ENCODE measurements around the gene GRIP1.

GRIP1 gene

DNA sequence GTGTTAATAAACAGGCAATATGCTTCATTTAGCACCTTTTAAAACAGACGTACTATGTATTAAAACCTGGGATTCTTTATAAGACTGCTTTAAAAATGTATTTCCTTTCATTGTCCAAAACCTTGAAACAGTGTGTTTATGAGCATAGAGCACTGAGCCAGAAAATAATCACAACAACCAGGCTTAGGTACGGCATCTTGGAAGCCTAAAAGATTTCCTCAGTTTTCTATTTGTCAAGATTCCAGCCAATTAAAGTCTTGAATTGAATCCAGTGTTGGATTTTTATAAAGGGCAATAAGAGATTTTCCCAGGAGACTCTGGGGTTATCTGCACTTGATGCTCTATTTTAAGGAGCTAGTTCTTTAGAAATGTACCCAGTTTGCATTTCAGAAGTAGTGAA lies 80.3 kb downstream of the GRIP1 start:
- no peak for DNase-seq (ENCODE audit: low read depth in 3 of 3)

DNA sequence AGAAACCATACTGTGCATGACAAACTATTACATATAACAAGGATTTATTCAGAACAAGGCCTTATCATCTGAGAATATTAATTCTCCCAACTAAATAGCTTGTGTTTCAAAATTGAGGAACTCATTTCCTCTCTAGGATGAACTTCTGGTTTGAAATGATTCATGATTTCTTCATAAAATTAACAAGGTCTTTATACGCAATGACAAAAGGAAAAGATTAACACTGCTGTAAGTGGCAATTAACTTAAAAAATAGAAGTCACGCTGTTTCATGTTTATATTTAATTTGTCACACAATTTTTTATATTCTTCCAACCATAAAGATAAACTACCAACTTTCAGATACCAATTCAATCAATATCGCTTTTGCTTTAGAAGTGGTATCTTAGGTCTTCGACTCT lies 80.8 kb downstream of the GRIP1 start:
- no peak for DNase-seq (ENCODE audit: low read depth in 3 of 3)

DNA sequence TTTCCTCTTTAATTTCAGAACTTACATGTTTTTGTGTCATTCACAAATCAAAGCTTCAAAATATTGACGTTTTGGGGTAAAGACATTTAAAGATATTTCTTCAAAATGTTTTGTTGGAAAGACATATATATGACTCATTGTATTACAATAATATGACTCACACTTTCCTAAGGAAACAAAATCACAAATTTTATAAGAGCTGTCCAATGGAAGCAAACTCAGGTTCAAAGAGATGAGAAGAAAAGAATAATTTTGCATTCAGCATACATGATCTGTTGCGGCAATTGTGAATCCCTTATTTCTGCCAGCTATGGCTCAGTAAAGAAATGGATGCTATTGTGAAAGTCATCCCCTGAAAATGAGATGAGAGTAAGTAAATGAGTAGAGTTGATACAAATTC lies 82.7 kb downstream of the GRIP1 start:
- DNase-seq (ENCODE audit: low read depth in 3 of 3) = no peak

DNA sequence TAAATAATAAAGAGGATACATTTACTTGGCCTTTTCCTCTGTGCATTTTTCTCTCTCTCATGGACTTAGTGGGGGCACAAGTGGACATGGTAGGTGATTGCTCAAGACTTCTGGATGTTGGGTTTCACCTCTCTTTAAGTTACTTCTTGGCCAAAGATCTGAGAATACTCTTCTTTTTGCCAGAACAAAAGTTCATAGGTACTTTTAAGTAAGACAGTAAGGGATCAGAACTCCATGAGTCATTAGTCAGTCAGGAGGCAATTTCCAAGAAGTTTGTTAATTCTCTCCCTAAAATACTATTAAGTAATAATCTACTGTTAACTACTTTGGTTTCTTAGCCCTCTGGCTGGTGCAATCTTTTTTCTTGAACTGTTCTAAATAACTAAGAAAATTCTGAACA lies 84.2 kb downstream of the GRIP1 start:
- DNase-seq (ENCODE audit: low read depth in 3 of 3) = no peak

DNA sequence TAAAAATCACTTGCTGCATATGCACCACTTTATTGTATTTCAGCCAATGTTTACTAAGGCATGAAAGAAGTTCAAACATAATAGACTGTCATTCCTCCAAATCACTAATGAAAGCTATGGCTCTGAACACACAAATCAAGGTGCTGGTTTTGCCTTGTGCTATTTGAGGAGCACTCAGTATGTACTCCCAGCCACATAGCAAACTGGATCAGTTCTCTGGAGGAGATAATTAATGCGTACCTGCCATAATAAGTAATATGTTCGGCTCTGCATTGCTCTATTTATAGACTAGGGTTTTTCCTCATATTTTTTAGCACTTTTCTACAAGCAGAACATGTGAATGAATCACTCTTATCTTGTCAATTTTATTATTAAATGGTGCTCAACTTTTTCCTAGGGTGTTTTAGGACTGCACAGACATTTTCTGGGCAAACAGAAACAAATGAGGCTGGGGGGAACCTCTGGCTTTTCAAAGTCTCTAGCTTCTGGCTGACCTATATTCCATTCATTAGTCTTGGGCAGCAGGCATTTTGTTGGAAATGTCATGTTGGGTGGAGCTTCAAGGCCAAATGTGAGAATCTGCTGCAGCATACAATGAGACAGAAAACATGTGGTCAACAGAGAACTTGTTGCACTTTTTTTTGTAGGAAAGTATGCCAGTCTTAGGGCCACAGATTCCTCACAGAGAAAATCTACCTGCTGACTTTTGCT lies 88.4 kb downstream of the GRIP1 start:
- no peak for DNase-seq (ENCODE audit: low read depth in 3 of 3)

DNA sequence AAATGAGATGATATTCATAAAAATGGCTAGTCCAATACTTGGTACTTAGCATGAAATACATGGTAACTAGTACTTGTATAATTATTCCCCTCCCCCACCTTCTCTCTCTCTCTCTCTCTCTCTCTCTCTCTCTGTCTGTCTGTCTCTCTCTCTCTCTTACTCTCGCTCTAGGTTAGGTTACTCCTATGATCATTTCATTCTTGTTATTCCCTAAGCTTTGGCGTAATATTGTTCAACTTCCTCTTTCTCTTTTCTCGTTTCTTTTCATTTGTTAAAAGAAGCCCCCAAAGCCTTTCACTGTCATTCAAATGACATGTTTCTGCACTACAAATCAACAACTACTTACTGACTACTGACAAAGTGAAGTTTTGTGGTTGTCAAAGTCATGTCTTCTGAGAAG lies 89.8 kb downstream of the GRIP1 start:
- no peak for DNase-seq (ENCODE audit: low read depth in 3 of 3)

DNA sequence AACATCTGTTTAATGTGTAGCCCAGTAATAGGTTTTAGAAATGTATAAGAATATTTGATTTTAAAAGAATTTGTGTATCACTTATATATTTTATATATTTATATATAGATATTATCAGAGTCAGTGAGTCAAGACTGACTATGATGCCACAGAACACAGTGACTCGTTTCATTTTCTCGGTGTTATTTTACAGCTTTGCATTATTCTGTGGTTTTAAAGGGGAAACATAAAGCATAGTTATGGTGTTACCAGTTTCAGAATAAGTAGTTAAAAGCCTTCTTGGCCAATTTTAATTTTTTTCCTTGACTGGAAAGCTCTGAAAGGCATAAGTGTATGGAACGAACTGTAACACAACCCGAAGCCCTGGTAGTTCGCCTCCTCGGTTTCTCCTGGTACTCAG lies 91.0 kb downstream of the GRIP1 start:
- no peak for DNase-seq (ENCODE audit: low read depth in 3 of 3)

DNA sequence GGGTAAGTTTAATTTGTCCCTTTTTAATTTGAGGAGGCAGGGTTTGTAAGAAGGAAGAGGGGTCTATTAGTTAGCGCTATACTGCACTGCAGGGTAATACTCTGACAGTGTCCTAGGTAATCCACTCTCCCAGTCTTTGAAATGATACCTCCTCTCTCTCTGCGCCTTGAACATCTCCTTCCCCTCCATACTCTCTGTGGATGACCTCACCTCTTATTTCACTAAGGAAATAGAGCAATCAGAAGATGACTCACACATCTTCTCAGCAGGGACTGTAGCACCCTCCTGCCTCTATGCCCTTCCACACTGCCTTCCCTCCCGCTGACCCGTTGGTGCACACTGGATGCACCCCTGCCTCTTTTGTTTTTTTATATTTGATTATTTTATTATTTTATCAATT lies 94.2 kb downstream of the GRIP1 start:
- no peak for DNase-seq (ENCODE audit: low read depth in 3 of 3)

DNA sequence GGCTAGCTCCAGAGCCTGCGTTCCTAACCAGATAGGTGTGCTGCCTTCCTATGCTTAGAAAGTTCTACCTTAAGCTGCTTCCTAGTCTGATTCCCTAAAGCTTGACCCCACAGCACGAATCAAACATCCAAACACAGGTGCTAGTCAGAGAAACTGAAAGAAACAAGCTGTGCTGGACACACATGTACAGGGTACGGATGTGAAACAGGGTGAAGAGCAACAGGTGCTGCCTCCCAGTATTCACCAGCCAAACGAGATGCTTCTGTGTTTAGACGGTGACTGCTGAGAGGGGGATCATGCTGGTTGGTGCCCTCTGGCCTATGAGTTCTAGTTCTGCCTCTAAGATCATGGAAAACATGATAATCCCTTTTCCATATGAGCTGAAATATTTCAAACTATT lies 105.3 kb downstream of the GRIP1 start:
- DNase-seq (ENCODE audit: low read depth in 3 of 3) = no peak

DNA sequence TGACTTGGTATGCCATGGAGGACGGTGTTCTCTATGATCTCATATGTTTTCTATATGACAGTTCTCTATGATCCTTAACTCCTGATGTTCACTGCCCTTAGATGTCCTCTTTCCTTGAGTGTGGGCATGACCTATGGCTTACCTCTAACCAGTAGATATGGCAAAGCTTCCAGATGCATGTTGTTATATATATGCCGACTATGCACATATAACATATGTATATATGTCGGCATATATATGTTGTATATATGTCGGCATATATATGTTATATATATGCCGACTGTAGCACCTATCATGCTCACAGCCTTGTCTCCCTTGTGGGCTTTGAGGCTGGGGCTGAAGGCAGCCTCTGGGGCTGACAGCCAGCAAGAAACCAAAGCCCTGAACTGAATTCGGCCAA lies 106.0 kb downstream of the GRIP1 start:
- no peak for DNase-seq (ENCODE audit: low read depth in 3 of 3)

DNA sequence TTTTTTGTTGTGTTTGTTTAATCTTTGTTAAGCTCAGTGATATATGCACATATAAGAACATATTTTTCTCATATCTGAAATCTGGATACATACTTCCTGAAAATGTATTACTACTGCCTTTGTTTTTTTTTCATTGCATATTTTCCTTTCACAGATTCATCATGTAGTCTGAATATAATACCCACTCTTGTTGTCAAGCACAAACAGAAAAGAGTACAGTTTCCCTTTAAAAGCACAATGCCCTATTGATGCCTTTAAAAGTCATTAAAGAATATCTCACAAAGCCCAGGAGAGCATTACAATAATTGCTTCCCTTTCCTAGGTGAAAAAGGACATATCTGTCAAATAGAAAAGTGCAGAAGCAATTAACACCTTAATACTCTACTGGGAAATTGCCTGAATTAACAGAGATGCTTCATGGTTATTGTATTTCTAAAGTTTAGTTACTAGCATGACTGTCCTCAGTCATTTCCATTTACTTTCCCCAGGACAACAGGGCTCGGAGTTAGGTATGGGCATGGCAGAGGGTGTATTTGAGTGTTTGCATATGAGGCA lies 107.4 kb downstream of the GRIP1 start:
- no peak for DNase-seq (ENCODE audit: low read depth in 3 of 3)

DNA sequence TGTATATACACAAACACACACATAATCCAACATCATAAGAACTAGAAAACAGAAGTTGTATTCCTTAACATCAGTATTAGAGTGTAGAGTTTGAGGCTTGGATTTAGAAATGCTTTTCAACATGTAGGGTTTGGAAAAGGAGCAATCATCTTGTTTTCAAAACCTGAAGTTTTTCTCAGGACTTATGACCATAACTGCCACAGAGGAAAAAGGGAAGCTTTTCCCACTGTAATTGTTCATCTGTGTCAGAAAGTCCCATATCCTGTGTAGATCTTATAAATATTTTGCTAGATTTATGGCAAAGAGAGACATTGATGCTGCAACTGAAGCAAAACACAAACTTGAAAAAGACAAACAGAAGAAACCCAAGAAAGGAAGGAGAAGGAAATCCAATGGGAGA lies 115.7 kb downstream of the GRIP1 start:
- no peak for DNase-seq (ENCODE audit: low read depth in 3 of 3)

DNA sequence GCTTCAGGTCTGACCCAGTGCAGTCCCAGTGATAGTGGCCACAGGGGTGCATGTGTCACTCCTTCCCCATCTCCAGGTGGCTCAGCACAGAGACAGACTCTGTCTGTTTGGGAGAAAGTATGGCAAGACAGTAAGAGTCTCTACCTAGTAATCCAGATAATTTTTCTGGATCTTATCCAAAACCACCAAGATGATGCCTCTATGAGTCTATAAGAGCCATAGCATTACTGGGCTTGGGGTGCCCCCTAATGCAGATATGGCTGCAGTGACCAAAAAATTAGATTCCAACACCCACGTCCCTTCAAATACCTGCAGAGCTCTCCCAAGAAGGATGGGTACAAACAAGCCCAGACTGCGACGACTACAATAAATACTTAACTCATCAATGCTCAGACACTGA lies 123.8 kb downstream of the GRIP1 start:
- no peak for DNase-seq (ENCODE audit: low read depth in 3 of 3)

DNA sequence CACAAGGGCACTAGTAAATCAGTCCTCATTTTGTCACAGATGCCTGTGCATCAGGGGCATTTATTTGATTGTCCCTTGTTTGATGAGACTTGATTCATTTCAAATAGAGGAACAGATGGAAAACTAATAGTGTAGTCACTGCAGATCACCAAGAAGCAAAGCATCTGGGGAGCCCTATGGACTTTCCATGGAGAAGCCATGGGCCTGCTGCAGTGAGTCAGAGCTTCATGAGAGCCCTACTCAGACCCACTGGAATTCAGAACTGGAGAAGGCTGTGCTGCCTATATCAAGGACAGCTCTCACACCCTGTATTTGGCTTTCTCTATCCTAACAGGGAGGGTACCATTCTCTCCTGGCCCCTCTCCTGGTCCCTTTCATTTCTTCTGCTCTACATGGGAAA lies 126.2 kb downstream of the GRIP1 start:
- no peak for DNase-seq (ENCODE audit: low read depth in 3 of 3)

DNA sequence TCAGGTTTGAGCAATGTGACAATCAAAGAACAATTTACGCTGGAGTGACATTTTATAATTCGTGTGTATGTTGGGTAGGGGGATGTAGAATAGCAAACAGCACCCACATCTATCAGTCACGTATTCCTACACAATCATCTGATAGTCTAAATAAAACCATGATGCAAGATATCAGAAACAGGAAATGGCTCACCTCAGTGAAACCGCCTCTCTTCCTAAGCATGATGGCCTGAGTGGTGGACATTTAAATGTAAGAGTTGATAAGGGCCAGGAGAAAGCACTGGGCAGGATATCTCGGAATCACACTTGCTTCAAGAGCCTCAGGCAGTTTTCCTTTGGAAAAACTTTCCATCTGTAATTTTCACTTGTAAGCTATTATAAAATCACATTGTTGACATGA lies 128.2 kb downstream of the GRIP1 start:
- DNase-seq (ENCODE audit: low read depth in 3 of 3) = no peak

DNA sequence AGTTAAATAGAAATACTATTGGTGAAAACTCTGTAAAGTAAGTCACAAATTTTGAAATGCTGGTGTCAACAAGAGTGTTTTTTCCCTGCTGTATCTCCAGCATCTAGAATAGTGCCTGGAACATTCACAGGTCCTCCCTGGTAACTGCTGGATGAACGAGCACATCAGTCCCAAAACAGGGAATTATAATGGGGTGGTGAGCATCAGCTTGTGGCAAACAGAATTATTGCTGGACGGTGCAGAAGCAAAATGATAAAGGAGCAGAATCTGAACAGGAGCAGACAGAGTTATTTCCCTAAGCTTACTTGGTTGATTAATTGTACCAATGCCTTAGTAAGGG lies 129.9 kb downstream of the GRIP1 start:
- DNase-seq (ENCODE audit: low read depth in 3 of 3) = no peak

DNA sequence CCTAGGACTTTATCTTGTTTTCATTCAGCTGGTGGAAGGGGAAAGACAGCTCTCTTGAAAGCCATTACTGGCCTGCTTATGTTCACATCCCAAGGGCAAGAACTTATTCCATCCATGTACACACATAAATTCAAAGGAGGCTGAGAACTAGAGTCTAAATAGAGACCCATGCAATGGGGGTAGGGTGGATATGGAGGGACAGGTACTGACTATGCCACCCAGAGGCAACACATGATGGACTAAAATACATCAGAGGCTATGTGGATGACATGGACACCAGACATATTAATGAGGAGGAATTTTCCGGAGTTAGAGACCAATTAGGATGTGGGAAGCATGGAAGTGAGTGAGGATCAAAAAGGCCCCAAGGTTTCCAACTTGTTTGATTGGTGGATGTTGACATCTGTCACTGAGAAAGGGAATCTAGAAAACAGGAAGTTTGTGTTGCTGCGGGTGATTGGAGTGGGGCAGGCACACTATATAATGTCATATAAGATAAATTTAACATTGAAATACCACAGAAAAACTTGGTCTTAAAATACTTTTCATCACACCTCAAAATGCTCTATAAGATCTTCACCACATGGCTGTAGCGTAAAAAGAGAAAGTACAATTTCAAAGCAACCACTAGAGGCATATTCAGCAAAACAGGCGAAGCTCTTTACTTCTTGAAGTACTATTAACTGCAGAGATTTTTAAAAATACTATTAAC lies 130.4 kb downstream of the GRIP1 start:
- no peak for DNase-seq (ENCODE audit: low read depth in 3 of 3)

DNA sequence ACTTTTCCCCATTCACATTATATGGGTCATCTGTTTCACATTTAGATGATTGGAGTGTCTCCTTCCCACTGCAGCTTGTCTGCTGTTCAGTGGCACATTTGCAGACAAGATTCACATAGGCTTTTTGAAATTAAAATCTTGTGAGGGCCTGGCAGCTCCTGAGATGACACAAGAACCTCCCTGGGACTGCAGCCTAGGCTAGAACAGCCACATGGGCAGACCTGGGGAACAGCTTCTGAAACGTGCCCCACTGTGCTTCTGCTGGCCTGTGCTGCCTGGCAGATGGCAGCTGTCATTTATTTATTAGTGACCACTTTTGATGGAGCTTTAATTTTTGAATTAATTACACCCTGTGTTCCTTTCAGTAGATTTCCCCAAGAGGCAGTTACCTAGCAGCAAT lies 137.4 kb downstream of the GRIP1 start:
- DNase-seq (ENCODE audit: low read depth in 3 of 3) = no peak

DNA sequence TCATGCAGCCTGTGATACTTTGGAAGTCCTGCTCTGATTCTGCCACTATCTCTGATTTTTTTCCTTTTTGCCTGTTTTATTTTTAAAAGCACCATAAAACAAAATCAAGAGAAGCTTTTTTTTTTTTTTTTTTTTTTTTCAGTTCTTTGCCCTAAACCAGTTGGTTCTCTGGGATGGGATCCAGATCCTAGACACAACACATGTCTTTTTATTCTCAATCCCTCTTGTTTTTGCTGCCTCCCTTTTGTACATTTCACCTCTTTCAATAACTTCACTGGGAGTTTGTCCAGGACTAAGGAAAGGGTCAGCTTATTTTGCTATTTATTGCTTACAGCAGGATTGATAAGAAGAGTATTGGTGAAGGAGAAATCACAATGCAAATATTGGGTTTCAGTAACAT lies 139.4 kb downstream of the GRIP1 start:
- DNase-seq (ENCODE audit: low read depth in 3 of 3) = no peak

DNA sequence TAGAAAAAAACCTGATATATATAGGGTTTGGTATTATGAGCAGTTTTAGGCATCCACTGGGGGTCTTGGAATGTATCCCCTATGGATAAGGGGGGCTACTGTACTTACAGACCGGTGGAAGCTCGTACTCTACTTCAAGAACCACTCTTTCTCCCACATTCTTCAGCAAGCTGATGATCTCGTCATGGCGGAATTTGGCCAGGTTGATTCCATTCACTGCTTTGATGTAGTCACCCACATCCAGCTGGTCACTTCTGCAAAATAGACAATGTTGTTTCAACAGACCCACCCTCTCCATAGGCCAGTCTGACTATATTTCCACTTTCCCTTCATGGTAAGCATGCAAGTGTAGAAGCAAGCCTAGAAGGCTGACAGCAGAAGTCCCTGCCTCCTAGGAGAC lies 139.9 kb downstream of the GRIP1 start:
- DNase-seq (ENCODE audit: low read depth in 3 of 3) = no peak

DNA sequence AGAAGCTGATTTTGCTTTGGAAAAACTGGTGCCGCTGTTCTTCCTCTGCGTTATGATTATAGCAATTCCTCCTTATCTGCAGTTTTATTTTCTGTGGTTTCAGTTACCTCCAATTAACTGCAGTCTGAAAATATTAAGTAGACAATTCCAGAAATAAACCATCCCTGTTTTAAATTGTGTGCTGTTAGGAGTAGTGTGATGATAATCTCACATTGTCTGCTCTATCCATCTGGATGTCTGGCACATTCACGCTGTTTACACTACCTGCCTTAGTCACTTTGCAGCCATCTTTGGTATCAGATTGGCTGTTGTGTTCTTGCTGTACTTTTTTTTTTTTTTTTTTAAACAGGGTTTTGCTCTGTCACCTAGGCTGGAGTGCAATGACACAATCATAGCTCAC lies 141.0 kb downstream of the GRIP1 start:
- no peak for DNase-seq (ENCODE audit: low read depth in 3 of 3)

DNA sequence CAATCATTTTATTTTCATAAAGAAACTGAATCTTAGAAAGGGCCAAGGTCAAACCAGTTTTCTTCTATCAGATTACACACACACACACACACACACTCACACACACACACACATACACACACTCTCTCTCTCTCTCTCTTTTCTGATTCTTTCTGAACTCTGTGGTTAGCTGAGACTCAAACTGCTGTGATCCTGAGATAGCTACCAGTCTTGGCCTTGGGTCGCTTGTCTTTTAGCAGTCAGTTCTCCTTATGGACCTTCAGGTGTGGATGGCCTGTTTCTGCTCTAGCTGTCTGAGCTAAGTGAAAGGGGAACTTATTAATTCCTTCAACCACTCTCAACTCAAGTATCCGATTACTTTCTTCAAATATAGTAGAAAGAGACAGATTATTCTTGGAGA lies 145.1 kb downstream of the GRIP1 start:
- DNase-seq (ENCODE audit: low read depth in 3 of 3) = no peak

DNA sequence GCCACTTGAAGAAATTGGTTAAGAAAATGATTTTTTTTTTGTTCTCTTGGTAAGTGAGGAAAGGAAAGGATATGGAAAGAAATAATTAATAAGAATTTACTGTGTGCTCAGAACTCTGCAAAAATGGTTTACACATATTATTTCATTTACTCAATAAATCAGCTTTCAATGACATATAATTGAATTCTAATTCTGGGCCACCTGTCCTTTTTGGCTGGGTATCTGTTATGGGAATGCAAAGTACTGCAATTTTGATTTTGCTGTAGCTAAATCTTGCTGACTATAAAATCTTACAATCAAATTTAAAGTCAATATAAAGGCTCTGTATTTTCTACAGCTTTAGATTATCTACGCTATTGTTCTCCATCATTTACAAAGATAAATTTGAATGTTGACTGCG lies 147.1 kb downstream of the GRIP1 start:
- DNase-seq (ENCODE audit: low read depth in 3 of 3) = no peak

DNA sequence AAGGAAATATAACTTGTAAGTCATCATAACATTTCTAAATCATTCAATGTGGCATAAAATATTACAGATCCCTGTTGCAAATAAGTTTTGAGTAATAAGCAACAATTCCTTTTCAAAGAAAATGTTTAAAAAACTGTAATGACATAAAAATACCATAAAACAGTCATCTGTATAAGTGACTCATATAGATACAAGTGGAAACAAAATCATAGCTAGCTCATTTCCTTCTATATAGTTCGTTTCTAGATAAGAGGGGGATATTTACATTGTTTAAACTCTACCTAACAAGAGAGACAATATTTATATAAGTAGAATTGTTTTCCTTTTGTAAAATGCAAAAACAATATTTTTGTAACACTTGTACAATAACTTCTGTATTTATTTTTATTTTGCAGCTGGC lies 148.9 kb downstream of the GRIP1 start:
- DNase-seq (ENCODE audit: low read depth in 3 of 3) = no peak
